HG03442 (cell line): Measurements from ENCODE around the gene ZNF740.
"Not testable (repeated sequence)": the region's sequence is repeated elsewhere in the genome, so short reads cannot be mapped to it uniquely, and the experiment has no call there.

Source experiments
- ATAC-seq: cut with Tn5 transposase; IDR thresholded peaks from one replicate; pipeline ENCODE4 v1.9.1; 2021; ENCODE audit warnings: mild to moderate bottlenecking, moderate library complexity; ENCODE audit not compliant: unreplicated experiment

The ZNF740 gene

DNA sequence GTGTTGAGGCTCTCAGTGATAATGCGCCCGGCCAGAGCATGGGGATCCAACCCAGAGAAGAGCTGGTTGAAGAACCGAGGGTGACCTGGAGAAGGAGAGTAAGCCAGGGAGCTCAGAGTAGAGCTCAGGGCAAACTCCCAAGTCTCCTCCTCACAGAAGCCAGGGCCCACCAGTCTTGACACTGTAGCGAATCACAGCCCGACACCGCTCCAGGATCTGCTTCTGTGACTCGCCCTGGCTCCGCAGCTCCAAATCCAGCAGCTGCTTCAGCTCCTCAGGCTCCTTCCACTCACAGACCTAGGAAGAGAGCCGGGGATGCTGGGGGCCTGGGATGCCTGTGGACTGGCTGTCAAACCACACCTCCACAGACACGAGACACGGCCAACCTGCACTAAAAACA is 8.2 kb upstream of the ZNF740 start:
- ATAC-seq = no peak

DNA sequence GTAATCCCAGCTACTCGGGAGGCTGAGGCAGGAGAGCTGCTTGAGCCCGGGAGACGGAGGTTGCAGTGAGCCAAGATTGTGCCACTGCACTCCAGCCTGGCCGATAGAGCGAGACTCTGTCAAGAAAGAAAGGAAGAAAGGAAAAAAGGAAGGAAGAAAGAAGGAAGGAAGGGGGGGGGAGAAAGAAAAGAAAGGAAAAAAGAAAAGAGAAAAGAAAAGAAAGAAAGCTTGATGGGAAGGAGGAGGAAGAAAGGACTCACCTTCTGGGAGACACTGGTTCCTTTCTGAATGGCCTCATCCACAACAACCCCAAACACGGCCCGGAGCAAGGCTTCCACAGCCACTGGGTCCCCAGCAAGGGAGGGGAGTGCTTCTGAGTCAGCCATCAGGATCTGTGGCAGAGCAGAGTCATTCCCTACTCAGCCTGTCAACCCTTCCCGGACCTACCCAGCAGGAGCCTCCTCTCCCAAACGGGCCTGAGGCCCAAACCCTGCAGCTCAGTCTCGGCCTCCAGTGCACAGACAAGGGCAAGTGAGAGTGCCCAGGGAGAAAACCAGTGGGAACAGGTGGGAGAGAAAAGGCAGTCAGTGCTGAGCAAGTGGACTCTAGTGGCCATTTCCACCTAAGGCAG is 7.3 kb upstream of the ZNF740 start:
- ATAC-seq = no peak

DNA sequence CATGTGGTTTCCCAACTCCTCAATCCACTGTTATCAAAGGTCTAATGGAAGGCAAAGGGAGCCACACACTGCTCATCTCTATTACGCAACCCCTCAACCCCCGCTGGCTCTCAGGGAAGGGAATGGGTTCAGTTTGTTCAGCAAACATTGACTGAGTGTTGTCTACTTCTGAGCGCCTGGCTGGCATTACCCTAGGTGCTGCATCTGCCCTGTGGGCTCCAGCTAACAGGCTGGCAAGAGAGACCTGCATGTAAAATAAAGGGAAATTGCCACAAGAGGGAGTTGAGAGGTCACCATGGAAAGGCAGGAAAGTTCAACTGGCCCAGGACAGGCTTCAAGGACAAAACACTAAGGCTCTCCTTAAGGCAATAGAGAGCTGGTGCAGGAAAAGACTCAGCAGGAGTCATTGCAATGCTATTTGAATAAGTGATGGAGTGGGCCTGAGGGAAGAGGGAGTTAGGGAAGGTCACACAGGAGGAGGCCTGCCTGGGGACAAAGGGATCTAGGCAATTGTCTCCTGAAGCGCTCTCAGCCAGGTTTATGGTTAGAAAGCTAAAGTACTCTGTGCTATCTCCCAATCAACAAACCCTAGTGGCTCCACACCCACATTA is 5.5 kb upstream of the ZNF740 start:
- no peak for ATAC-seq

DNA sequence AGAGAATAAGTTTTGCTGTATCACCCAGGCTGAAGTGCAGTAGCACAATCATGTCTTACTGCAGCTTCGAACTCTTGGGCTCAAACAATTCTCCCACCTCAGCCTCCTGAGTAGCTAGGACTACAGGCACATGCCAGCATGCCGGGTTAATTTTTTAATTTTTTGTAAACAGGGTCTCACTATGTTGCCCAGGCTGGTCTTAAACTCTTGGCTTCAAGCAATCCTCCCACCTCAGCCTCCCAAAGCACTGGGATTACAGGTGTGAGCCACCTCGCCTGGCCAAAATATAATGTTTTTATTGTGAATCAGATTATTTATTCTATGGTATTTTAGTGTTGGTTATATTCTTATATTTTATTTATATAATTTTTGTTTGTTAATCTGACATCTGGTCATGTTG is 3.8 kb upstream of the ZNF740 start:
- ATAC-seq = no peak

DNA sequence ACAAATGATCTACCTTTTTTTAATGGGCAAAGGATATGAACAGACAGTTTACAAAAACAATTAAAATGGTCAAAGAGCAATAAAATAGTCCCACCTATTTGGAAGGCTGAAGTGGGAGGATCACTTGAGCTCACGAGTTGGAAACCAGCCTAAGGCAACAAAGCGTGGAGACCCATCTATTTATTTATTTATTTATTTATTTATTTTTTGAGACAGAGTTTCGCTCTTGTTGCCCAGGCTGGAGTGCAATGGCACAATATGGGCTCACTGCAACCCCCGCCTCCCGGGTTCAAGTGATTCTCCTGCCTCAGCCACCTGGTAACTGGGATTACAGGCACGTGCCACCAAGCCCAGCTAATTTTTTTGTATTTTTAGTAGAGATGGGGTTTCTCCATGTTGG is 3.1 kb upstream of the ZNF740 start:
- ATAC-seq = not testable (repeated sequence)

DNA sequence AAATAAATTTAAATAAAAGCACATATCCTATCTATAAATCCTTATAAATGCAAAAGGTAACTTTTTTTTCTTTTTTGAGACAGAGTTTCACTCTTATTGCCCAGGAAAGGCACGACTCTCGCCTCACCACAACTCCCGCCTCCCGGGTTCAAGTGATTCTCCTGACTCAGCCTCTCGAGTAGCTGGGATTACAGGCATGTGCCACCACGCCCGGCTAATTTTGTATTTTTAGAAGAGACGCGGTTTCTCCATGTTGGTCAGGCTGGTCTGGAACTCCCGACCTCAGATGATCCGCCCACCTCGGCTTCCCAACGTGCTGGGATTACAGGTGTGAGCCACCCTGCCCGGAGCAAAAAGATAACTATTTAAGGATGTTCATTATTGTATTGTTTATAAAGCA is 1.7 kb upstream of the ZNF740 start:
- not testable (repeated sequence) for ATAC-seq

DNA sequence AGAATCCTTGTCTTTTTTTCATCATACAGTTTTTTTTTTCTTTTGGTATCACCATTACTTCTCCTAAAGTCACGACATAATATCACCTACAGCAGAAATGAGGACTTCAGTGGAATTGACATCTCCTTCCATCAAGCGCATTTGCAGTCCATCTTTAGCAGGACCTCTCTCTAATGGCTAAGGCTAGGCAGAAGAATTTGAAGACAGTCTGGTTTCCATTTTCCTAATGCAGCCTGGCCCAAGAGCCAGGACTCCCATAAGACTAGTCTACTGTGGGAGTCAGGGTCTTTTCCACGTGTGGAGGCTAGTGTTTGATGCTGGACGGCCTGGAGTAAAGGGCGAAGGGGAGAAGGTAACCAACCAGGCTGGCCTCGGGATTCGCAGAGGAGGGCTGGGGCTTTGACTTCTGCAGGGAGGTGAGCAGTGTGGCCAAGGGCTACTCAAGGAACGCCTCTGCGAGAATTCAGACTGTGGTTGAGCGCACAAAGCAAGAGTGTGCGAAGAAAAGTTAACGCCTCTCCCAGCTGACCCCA is 769 bp upstream of the ZNF740 start:
- ATAC-seq = peak; percentile 5

DNA sequence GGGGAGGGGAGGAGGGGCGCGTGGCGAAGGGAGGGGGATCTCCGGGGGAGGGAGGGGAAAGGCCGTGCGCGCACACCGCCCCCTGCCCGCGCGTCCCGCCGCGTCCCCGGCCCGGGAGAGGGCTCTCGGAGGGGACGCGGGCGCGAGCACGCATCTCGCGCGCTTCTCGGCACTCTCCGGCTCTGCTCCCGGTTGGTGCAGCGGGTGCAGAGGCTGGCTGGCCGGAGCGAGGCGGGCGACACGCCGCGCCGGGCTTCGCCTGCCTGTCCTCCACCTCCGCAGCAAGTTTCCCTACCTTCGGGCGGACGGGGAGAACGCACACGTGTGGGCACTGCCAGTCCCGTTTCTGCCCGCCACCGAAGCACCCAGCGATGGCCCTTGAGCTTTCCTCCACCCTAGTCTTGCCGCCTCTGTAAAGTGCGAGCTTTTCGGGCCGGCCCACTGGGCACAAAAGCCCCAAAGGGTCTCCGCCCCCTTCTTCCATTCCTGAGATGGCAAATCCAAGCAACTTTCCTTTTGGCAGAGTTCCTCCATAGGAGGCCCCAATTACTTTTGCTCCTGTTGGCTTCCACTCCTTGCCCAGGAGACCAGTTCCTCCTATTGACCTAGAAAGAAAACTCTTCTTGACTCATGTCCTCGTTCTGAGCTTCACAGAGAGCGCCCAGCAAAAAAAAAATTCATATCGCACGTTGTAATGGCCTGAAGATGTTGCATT is 566 bp downstream of the ZNF740 start:
- ATAC-seq = peak; percentile 51

DNA sequence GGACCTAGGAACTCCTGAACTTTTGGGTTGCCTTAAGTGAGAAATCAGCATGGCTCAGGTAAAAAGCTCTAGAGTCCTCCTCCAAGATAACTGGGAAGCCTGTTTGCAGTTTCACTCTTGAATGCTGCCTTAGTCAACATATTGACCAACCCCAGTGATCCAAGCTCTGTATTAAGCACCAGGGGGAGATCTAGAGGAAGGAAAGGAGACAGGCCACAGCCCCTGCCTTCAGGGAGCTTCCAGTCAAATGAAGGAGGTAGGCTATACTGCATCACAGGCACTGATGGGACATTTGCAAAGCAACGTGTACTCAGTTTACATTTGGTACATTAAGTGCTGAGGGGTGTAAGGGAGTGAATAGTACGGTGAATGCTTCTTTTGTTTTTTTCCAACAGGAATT is 1.4 kb downstream of the ZNF740 start:
- no peak for ATAC-seq

DNA sequence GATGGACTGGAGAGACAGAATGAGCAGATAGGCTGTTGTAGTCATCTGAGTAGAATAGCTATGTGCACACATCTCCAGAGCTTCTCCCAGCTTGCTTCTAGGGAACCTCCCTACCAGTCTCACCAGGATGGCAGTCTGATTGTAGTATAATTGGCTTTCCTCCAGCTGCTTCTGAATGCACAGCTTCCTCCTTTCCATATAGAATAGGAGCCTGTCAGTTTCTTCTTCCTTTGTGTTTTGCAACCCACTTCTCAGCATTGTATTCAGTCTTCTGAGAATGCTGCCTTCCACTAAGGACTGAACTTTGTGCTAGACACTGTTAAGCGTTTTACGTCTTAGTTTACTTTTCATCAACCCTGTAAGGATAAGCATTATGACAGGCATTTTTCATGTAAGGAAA is 2.4 kb downstream of the ZNF740 start:
- ATAC-seq = no peak

DNA sequence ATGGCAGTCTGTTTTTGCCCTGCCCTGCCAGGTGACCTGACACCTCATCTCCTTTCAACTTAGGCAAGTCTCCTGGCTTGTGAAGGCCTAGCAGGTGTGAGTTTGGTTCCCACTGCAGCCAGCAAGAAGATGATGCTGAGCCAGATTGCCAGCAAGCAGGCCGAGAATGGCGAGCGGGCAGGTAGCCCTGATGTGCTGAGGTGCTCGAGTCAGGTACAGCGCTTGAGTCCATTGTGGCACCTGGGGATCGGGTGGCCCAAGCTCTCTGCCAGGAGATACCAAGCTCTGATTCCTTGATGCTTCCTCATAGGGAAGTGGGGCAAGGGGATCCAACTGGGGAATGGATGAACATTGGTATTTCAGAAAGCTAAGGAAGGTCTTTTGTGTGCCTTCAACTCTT is 4.3 kb downstream of the ZNF740 start:
- no peak for ATAC-seq

DNA sequence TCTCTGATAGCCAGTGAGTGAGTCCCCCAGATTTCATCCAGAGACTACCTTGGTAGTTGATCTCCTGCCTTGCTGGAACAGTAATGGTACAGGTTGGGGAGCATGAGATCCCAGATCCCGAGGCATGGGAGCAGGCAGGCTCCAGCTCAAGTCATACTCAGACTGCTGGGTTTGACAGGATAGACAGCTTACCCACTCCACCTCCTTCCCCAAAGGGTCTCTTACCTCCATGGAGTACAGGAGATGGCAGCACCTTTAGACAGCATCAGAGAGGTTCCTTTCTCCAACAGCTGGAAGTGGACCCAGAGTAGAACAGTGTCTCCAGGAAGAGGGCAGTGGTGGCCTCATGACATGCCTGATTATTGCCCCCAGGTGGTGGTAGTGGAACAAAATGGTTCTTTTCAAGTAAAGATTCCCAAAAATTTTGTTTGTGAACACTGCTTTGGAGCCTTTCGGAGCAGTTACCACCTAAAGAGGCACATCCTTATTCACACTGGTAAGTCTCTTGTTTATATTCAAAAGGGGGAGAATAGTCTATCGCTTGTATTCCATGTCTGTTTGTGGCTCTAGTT is 5.1 kb downstream of the ZNF740 start:
- ATAC-seq = no peak

DNA sequence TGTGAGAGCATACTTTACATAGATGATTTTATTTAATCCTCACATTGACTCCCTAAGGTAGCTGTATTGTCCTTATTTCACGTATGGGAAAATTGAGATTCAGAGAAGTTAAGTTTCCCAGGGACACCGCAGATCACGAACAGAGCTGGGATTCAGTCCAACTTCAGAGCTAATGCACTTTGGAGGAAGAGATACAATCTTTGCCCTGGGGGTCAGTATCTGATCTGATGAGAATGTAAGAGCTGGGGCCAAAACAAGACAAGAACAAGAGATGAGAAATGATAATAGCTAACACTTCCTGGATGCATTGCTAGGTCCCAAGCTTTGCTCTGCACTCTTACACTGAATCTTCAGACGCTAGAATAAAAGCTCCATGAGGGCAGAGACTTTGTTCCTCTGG is 6.2 kb downstream of the ZNF740 start:
- ATAC-seq = no peak

DNA sequence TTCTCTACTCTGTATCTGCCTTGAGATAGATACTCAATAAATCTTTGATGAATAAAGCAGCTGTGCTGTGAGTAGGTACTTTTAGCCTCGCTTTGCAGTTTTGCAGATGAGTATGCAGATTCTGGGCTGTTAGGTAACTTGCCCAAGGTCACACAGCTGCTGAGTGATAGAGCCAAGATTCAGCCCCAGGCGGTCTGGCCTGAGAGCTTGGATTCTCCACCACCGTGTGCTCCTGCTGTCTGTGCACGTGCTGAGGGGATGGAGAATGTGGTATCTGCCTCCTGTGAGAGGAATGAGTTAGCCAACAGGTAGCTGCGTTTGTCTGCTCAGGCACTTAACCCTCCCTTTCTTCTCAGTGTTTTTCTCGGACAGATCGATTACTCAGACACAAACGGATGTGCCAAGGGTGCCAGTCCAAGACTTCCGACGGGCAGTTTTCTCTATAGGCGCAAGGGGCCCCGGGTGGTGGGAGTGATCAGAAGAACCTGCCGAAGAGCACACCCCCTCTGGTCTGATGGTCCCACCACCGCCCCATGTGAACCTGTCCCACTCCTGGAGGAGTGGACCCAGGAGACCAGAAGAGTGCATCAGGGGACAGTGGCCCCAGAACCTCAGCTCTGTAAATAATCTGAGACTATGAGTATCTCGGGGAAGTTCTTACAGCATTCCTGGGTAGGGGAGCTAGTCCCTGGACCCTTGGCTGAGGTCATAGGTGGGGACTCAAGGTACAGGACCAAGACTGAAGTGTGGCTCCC is 6.8 kb downstream of the ZNF740 start:
- ATAC-seq = no peak

DNA sequence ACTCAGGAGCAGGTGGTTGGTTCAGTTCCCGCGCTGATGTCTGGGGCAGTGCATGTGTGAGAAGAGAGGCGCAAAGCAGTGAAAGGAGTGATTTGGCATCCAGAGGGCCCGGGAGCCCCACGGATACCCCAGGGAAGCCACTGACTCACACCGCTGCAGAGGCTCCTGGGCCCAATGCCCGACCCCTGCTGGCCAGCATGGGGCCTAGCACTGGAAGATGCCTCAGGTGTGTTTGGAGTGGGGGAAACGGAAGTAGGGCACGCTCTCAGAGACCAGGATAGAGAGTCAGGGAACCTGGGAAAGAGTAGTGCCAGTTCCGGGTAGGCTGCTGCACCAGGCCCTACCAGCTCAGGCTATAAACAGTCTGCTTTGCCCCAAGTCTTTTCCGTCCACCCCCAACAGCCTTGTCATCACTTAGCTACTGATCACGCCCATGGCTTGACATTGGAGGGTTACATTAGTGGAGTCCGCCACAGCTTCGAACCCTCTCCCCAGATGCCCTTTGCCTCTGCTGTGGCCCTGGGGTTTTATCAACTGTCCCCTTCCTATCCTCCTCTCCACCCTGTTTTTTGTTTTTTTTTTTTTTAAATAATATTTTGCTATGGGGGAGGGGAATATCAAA is 9.7 kb downstream of the ZNF740 start:
- ATAC-seq = no peak

DNA sequence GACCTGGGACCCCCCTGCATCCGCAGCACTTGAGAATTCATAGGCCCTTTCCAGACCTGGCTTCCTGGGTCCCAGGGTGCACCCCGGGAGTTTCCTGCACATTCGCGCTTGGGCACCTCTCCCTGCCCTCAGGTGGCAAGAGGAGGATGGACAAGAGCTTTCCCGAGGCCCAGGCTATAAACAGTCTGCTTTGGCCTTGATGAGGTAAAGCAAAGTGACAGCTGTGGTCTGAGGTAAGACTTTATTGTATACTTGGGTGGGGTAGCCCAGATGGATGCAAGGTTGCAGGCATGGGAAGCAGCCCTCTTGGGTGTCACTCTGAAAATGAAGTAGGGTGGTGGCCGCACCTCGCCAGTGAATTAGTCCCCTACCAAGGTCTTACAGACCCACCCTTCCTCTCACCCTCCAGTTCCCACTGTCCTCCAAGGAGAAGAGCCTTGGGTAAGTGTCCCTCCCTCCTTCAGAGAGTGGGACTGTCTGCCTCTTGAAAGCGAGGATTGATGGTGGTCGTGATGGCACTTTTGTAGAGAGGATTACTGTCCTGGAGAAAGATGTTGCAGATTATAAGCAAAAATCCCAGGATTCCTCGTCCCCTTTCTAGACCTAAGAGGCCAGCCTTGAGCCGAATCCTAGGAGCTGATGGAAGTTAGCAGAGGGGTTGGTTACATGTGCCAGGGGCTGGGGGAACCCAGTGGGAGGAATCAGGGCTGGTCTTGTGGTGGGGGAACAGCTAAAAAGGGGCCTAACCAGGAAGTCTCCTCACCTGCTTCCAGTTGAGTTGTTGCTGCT is 10.8 kb downstream of the ZNF740 start:
- no peak for ATAC-seq

DNA sequence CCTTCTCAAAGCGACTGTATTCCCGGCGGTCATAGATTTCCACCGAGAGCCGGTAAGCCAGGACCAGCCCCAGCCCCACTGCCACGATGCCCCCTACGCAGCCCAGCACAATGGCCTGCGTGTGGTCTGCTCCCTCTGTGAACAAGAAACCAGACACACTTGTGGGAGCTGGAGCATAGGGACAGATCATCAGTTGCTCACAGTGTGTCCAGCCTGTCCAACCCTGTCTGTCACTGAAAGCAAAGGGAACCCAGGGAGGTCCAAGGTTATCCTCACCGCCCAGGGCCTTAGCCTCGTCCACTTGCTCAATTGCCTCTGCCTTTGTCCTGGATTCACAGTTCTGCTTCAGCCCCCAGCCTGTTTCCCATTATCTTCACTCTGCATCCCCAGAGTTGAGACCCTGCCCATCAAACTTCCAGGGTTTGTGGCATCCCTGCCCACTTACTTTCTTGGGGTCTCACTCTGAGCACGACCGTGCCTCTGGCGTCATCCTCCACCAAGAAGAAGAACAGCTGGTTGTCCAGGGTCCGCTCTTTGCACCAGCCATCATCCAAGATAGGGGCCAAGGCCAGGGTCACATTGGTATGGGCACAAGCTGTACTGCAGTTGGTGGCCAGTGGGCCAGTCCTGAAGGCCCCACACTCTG is 11.5 kb downstream of the ZNF740 start:
- ATAC-seq = no peak

DNA sequence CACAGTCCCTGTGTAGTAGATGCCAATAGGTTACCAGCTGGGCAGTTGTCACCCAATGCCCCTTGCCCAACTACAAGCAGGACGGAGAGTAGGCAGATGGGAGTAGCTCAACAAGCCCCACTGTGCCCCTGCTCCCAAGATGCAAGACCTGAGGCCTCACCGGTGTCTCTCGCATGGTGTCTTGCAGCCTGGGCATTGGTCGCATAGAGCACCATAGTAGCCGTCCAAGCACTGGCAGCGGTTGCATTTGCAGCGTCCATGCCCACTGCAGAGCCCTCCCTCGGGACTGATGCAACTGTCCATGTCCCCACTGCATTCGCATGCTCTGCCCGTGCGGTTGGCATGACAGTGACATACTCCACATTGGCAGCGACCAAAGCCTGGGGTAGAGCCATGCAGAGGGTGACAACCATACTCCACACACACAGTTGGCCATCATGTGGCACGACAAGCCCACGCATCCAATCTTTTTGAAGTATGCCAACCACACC is 12.1 kb downstream of the ZNF740 start:
- ATAC-seq = no peak

DNA sequence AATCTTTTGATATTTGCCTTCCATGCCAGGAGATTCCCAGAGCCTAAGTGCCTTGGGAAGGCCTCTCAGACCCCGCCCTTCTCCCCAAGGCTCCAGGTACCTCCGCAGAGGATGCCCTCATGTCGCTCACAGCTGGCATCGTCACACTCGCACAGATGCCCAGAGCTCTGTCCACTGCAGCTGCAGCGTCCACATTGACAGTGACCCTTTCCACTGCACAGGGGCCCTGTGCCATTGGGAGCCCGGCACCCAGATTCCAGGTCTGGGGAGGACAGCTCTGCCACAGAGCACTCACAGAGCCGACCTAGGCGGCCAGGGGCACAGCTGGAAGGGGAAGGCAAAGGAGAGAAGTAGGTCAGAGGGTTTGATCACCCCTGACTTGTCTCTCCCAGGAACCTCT is 12.5 kb downstream of the ZNF740 start:
- ATAC-seq = no peak
